ENCODE results near the gene KRT13.

Gene KRT13

GRCh38 chr17:41466988-41467387 is 38.4 kb downstream of the KRT13 start, which contains the start of gene KRT32:
Gene KRT32, minus strand, starts transcription at chr17:41467386. Its CDS starts 61 bp downstream, at chr17:41467325.
- DNase-seq (ENCODE audit: low read depth): no peak

DNA sequence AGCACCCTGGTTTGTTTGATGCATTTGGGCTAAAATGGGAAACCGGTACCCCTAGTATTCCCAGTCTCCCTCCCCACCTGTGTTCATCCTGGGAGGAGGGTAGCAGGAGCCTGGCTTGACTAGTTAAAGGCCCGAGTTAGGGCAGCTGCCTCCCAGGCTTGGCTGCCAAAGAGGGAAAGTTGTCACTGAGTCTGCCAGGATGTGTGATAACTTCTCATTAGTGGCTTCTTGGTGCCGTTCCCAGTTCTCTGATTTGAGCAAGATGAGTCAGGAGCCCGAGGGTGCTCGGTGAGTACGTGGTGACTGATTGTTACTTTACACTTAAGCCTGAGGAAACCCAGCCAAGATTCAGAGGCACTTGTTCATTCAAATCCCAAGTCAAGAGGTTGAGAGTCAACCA is 40.7 kb downstream of the KRT13 start:
- no peak for DNase-seq (ENCODE audit: low read depth)

DNA sequence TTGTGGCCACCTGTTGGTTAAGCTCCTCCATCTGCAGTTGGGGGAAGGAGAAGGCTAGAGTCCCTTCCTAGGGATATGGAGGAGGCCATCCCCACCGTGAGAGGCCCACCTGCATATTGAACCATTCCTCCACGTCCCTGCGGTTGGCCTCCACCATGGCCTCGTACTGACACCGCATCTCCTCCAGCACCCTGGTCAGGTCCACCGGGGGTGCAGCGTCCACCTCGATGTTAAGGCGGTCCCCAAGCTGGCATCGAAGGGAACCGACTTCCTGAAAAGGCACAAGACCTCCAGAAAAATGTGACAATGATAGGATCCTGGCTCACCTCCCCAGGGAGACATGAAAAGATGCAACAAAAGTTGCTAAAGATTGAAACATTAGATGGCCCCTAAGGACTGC is 41.2 kb downstream of the KRT13 start:
- no peak for DNase-seq (ENCODE audit: low read depth)

DNA sequence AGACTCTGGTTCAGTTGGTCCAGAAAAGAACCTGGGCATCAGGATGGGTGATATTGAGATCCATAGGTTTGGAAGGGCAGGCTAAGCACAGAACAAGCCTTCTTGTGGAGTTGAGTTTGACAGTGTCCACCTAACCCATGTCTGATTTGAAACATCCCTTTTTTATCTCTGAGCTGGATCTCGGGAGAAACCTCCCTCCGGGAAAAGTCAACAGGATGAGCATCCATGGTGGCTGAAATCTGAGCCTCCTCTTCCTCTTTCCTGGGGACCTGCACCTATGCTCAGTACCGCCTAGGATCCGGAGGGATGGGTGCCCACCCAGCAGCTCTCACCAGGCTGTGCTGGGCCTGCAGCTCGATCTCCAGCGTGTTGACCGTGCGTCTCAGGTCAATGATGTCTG is 41.7 kb downstream of the KRT13 start:
- no peak for DNase-seq (ENCODE audit: low read depth)

- DNase-seq (ENCODE audit: low read depth): no peak
These were observed 42.7 kb downstream of the KRT13 start for GRCh38 chr17:41462705-41463104.

DNA sequence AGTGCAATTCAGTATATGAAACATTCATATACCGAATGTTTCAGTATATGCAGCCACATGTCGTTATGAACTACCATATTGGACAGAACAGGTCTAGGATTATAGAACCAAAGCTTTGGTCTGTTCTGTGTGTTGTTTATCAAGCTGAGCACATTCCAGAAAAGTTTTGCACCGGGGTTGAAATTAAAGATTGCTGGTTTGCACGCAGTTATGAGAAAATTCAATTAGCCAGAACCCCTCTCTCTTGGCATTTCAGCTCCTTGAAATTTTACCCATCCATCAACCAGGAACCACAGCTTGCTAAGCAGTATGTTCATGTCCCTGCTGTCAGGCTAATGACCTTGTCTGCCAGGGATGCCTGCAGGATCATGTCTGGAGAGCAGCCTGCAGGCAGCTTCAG is 47.7 kb downstream of the KRT13 start:
- no peak for DNase-seq (ENCODE audit: low read depth)

DNA sequence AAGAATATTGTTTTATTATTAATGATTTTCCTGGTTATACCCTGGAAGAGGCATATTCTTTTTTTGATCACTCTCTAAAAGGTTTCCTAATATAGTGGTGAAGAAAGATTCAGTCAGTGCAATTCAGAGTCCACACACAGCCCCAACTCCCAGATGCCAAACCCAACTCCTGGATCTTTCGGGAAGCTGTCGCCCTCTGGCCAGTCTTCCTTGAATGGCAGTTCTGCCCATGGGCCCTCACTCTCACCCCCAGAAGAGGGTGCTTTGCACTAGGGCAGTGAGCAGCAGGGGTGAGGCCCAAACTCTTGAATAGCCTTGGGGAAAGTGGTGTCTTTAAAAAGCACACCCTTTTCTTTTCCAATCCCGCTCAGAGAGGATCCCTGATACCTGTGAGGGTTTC is 49.2 kb downstream of the KRT13 start:
- no peak for DNase-seq (ENCODE audit: low read depth)

DNA sequence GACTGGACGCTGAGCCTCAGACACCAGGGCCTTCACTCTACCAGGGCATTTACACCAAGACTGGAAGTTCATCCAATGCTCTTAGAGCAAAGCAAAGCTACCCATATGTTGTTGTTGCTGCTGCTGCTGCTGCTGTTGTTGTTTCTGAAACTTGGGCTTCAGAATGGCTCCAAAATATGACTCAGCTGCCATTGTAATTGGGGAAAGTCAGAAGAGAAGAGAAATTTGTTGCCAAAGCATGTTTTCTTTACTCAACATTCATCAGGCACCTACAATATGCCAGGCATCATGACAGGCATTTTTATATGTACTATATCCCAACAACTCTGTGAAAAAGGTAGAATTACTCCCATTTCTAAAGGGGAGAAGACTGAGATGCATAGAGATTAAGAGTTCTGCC is 50.2 kb downstream of the KRT13 start:
- no peak for DNase-seq (ENCODE audit: low read depth)

- DNase-seq (ENCODE audit: low read depth): no peak
These were observed 52.3 kb downstream of the KRT13 start for GRCh38 chr17:41453066-41453465.

DNA sequence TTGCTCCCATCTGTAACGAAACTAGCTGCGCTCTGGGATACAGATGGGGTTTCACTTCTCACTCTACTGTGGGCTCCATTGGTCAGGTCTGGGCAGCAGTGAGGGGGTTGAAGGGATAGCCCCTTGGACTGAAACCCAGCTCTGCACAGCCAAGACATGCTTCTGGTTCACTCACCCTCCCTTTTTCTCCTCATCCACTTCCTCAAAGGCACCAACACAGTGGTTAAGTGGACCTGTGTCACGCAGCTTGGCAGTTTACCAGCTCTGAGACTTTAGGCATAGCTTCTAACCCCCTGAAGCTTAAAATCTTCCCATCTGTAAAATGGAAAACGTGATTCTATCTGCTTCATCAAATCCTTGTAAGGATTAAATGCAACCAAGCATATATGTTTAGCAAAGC is 53.1 kb downstream of the KRT13 start:
- no peak for DNase-seq (ENCODE audit: low read depth)

DNA sequence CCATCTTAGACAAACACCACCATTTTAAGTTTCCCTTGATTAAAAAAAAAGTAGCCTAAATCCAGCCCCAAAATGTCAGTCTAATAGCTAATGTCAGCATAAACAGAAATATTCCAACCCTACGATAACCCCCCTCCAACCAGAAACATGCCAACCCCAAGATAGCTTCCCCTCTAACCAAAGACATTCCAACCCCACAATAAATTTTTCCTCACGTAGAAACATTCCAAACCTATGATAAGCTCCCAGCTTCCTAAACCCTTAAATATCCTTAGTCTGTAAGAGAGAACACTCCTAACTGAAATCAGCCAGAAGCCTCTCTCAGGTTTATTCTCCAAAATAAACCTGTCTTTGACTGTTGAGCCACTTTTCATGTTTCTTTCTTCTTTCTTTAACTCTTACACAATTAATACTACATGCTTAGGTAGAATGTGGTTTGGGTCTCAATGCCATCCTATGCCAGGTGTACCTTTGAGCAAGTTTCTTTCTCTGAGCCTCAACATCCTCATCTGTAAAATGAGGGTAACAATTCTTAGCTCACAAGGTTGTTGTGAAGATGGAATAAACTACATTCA is 54.2 kb downstream of the KRT13 start:
- DNase-seq (ENCODE audit: low read depth): no peak

Data from T follicular helper cell (primary cell).